NT2/D1 (cell line): ENCODE measurements around the gene C11orf54.

Experiments
- DNase-seq: peaks from one replicate; pipeline ENCODE4 v3.0.0-alpha.2; 2011; ENCODE audit warnings: low read depth, low spot score
- H3K27me3 ChIP-seq: 2 replicates; pipeline ENCODE4 v1.6.0; 2011; ENCODE audit warnings: mild to moderate bottlenecking; ENCODE audit not compliant: insufficient read length, insufficient read depth
- H3K36me3 ChIP-seq: 2 replicates; pipeline ENCODE4 v1.6.1; 2011; ENCODE audit warnings: mild to moderate bottlenecking, low read length, mixed read lengths; ENCODE audit not compliant: insufficient read depth, insufficient read length
- H3K4me1 ChIP-seq: 2 replicates; pipeline ENCODE4 v1.5.1; 2011; ENCODE audit not compliant: insufficient read depth, insufficient read length
- H3K4me3 ChIP-seq: 2 replicates; pipeline ENCODE4 v1.5.1; 2011; ENCODE audit warnings: low read depth; ENCODE audit not compliant: insufficient read length
- H3K9ac ChIP-seq: 2 replicates; pipeline ENCODE4 v1.6.0; 2011; ENCODE audit warnings: low read depth; ENCODE audit not compliant: insufficient read length
- H3K9me3 ChIP-seq: 2 replicates; pipeline ENCODE4 v1.5.1; 2011; ENCODE audit warnings: mild to moderate bottlenecking, low read length; ENCODE audit not compliant: insufficient read depth
- SUZ12 ChIP-seq: IDR thresholded peaks from 2 replicates; pipeline ENCODE4 v1.6.1; 2011; ENCODE audit not compliant: insufficient read length, insufficient read depth; ENCODE audit errors: extremely low read depth
- YY1 ChIP-seq: IDR thresholded peaks from 2 replicates; pipeline ENCODE4 v1.6.1; 2011; ENCODE audit not compliant: insufficient read length, insufficient read depth
- ZNF274 ChIP-seq: IDR thresholded peaks from 2 replicates; pipeline ENCODE4 v1.6.1; 2011; ENCODE audit warnings: mild to moderate bottlenecking, low read depth, low read length

Gene C11orf54

DNA sequence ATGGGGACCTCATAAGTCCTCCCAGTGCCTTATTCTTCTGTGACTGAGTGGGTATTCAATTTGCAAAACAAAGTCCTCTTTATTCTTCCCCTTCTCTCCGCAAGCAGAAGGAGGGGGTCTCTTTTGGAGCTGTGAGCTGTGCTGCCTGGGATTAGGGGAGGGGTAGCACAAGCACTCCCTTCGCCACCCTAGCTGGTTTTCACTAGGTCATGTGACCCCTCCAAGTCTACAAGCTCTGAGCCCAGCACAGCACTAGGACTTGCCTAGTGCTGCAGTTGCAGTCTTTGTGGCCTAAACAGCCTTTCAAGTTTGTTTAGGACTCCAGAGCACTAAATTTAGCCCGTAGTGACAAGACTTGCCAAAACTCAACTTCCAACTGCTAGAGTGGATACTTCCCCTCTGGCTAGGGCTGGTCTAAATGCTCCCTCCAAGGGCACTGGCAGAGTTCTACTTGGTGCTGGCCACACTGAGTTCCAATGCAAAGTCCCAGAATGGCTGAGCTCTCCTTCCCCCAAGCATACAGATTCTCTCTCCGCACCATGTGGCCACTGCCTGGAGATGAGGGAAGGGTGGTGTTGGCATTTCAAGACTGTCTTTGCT is 25.6 kb upstream of the C11orf54 start:
- no peak for DNase-seq
- Histone ChIP-seq H3K27me3 (no peaks in the 10 kb centered on the region), H3K36me3 (peaks cover 25% of the 10 kb centered on the region), H3K9ac (no peak overlapping the region), H3K9me3 (no peaks in the 10 kb centered on the region; the same call in 1 of the 2 replicates), H3K4me1 (peaks cover 4% of the 10 kb centered on the region), H3K4me3 (no peak overlapping the region)
- TF ChIP-seq YY1 = no peak
- TF ChIP-seq ZNF274 = no peak
- no peak for TF ChIP-seq SUZ12

- Histone ChIP-seq H3K4me3 (no peak overlapping the region), H3K9me3 (no peaks in the 10 kb centered on the region; the same call in 1 of the 2 replicates), H3K9ac (no peak overlapping the region), H3K27me3 (no peaks in the 10 kb centered on the region), H3K4me1 (peaks cover 4% of the 10 kb centered on the region), H3K36me3 (peaks cover 38% of the 10 kb centered on the region)
- TF ChIP-seq SUZ12 = no peak
- TF ChIP-seq YY1 = no peak
- no peak for TF ChIP-seq ZNF274
- no peak for DNase-seq
These were observed 24.0 kb upstream of the C11orf54 start for GRCh38 chr11:93717501-93717900.

GRCh38 chr11:93718057-93718563 is 23.4 kb upstream of the C11orf54 start:
- DNase-seq = no peak
- H3K4me3 ChIP-seq = no peak overlapping the region
- H3K4me1 ChIP-seq = peaks cover 4% of the 10 kb centered on the region
- peaks cover 42% of the 10 kb centered on the region for H3K36me3 ChIP-seq
- no peak overlapping the region for H3K9ac ChIP-seq
- no peak for TF ChIP-seq ZNF274
- no peak for TF ChIP-seq YY1
- no peak for TF ChIP-seq SUZ12
- no peaks in the 10 kb centered on the region for H3K27me3 ChIP-seq
- no peaks in the 10 kb centered on the region; the same call in 1 of the 2 replicates for H3K9me3 ChIP-seq

DNA sequence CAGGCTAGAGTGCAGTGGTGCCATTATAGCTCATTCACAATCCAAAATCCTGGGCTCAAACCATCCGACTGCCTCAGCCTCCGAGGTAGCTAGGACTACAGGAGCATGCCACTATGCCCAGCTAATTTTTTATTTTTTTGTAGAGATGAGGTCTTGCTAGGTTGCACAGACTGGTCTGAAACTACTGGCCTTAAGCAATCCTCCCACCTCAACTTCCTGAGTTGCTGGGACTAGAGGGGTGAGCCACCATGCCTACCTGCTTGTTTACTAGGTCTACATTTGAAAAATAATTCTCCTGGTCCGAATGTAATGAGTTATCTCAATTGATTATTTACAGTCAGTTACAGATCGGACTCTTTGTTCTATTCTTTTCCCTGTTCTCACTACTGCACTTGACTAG is 22.2 kb upstream of the C11orf54 start:
- Histone ChIP-seq H3K9me3 (no peaks in the 10 kb centered on the region; the same call in 1 of the 2 replicates), H3K36me3 (peaks cover 47% of the 10 kb centered on the region), H3K27me3 (no peaks in the 10 kb centered on the region), H3K9ac (no peak overlapping the region), H3K4me3 (no peak overlapping the region), H3K4me1 (peaks cover 4% of the 10 kb centered on the region)
- TF ChIP-seq SUZ12 = no peak
- no peak for TF ChIP-seq ZNF274
- TF ChIP-seq YY1 = no peak
- no peak for DNase-seq

DNA sequence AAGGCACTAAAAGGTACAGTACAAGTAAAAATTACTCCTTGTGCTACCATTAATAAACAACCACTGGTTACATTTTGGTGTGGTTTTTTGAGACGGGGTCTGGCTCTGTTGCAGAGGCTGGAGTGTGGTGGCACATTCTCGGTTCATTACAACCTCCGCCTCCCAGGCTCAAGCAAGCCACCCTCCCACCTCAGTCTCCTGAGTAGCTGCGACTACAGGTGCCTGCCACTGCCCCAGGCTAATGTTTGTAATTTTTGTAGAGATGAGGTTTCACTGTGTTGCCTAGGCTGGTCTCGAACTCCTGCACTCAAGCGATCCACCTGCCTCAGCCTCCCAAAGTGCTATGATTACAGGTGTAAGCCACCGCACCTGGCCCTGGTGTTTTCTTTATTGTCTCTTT is 20.9 kb upstream of the C11orf54 start:
- no peaks in the 10 kb centered on the region for H3K9me3 ChIP-seq
- no peak for TF ChIP-seq SUZ12
- TF ChIP-seq YY1 = no peak
- TF ChIP-seq ZNF274 = no peak
- no peak for DNase-seq

DNA sequence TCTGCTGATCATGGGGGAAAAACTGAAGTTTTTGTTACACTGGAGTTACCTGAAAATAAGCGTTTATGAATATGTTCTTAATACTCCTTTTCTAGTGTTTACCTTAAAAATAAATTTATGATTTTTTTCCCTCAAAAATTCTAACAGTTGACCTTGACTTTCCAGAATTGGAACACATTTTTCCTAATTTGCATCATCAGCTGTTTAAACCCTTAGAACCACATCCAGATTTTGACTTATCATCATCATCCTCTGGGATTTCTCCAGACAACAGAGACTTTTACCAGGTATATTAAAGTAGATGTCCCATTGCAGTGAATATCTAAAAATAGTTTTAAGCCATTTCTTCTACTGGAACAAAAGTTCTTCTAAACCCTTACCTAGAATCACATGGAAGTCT is 17.4 kb upstream of the C11orf54 start:
- DNase-seq = no peak
- H3K36me3 ChIP-seq = peaks cover 57% of the 10 kb centered on the region
- TF ChIP-seq YY1 = no peak
- no peak for TF ChIP-seq ZNF274
- no peak for TF ChIP-seq SUZ12
- no peak overlapping the region for H3K9ac ChIP-seq
- no peaks in the 10 kb centered on the region for H3K4me1 ChIP-seq
- H3K27me3 ChIP-seq = no peaks in the 10 kb centered on the region
- H3K9me3 ChIP-seq = no peaks in the 10 kb centered on the region
- no peak overlapping the region for H3K4me3 ChIP-seq

More for the DNA sequence above, 20.9 kb upstream of the C11orf54 start:
- Histone ChIP-seq H3K9ac (no peak overlapping the region), H3K36me3 (peaks cover 42% of the 10 kb centered on the region), H3K4me1 (peaks cover under 1% of the 10 kb centered on the region), H3K27me3 (no peaks in the 10 kb centered on the region), H3K4me3 (no peak overlapping the region)

DNA sequence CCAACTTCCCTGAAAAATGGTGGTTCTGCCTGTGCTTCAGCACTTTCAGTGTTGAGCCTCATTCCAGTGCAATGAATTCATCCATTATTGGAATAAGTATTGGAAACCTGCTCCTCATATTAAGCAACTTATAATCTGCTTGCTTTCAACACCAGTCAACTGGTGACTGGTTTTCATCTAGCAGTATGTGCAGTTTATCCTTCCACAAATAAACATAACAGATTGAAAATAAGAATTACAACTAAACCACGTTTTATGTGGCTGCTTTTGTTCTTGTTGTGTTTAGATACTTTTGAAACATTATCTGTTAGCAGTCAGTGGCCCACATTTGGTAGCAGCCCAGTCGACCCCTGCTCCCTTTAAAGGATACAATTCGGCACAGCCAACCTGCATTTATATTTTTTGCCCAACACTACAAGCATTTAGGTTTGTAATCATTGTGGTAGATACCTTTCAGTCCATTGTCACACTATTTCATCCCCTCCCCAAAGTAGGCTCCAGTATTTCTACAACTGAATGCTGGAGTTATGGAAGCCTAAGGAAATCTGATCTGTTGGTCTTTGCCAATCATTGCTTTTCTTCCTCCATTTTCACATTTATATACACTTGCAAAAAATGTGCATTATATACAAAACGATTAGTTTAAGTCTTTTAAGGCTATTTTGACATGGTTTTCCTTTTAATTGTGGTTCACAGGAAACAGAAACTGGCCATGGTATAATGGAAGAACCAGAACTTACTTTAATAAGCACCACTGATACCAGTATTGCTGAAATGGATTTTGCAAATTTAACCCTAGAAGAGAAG is 13.3 kb upstream of the C11orf54 start:
- H3K36me3 ChIP-seq = peaks cover 64% of the 10 kb centered on the region
- DNase-seq = no peak

More for the DNA sequence above, 13.3 kb upstream of the C11orf54 start:
- no peaks in the 10 kb centered on the region for H3K4me1 ChIP-seq
- no peak overlapping the region for H3K9ac ChIP-seq
- no peaks in the 10 kb centered on the region for H3K27me3 ChIP-seq
- H3K4me3 ChIP-seq = no peak overlapping the region
- TF ChIP-seq YY1 = no peak
- no peaks in the 10 kb centered on the region for H3K9me3 ChIP-seq
